HepG2 (cell line): ENCODE measurements around the gene CCM2. TPM values are rescaled to one million over a fixed set of nuclear protein-coding genes. Genes with fewer than 3 reads are reported as not detected.

Experiments
- ATAC-seq: fragments of 200-7000 bp; cut with Tn5 transposase; 3 replicates; pipeline ENCODE4 v1.9.1; 2020; ENCODE audit warnings: mild to moderate bottlenecking, moderate library complexity
- BruUV-seq: library from RNA; stranded (reverse); fragments of 400-500 nt; replicated peaks from 2 replicates; lab custom pipeline; 2021; lab: Mats Ljungman, UMichigan
- CTCF ChIA-PET: fragments of 300-600 bp; formaldehyde crosslinking; extraction: SDS; loops from one replicate; lab custom pipeline; 2021; ENCODE audit warnings: low total read pairs, inconsistent platforms, low intra/inter-chr PET ratio; lab: Yijun Ruan, JAX
- POLR2A ChIA-PET: fragments of 350-600 bp; sonication (Branson Sonifier 250); formaldehyde crosslinking; loops from one replicate; lab custom pipeline; 2020; ENCODE audit warnings: antibody characterized with exemption, inconsistent platforms; lab: Yijun Ruan, JAX
- DNase-seq: peaks from one replicate; pipeline ENCODE4 v3.0.0-alpha.2; 2015; ENCODE audit warnings: low spot score
- FAIRE-seq: peaks from 3 replicates; lab custom pipeline; 2011; peaks lifted over from hg19 to GRCh38; lab: Jason Lieb, UNC
- H2AFZ ChIP-seq: one replicate; pipeline ENCODE4 v1.6.1; 2011; ENCODE audit warnings: low read length, inconsistent platforms
- H3K27ac ChIP-seq: fragments of 300-600 bp; 3 replicates; pipeline ENCODE4 v1.8.0; 2011; ENCODE audit warnings: mixed run types, mild to moderate bottlenecking, mixed read lengths, low read length, inconsistent platforms; ENCODE audit not compliant: insufficient read depth; ENCODE audit errors: extremely low read length
- H3K27me3 ChIP-seq, 2 experiments: fragments of 200-600 bp in 1 of 2; 2 replicates in 1 of 2; 3 replicates in 1 of 2; pipeline versions ENCODE4 v1.6.0 to v1.8.0; 2011; ENCODE audit warnings: low read length in 2 of 2, mild to moderate bottlenecking in 2 of 2, moderate library complexity in 2 of 2, inconsistent platforms in 1 of 2; ENCODE audit not compliant: insufficient read depth in 2 of 2, control insufficient read depth in 1 of 2
- H3K36me3 ChIP-seq, 2 experiments: fragments of 200-600 bp in 1 of 2; replicated peaks in 1 of 2; 2 replicates in 1 of 2; 3 replicates in 1 of 2; pipeline versions ENCODE4 v1.5.1 to v1.8.0; 2011; ENCODE audit warnings: low read length in 2 of 2, inconsistent platforms in 1 of 2; ENCODE audit not compliant: insufficient read depth in 2 of 2, control insufficient read depth in 1 of 2
- H3K4me1 ChIP-seq: 2 replicates; pipeline ENCODE4 v1.5.1; 2012; ENCODE audit warnings: low read length, inconsistent platforms; ENCODE audit not compliant: insufficient read depth
- H3K4me2 ChIP-seq: 2 replicates; pipeline ENCODE4 v1.6.0; 2011; ENCODE audit warnings: low read depth, low read length, inconsistent platforms
- H3K4me3 ChIP-seq, 3 experiments: fragments of 200-600 bp in 1 of 3; sonication (generic), shearing (Covaris generic) in 1 of 3; replicated peaks in 1 of 3; 2 replicates each; pipeline ENCODE4 v1.5.1; 2011 to 2016; ENCODE audit warnings: low read length in 3 of 3, inconsistent platforms in 2 of 3, low read depth in 2 of 3, mild to moderate bottlenecking in 2 of 3, control low read depth in 1 of 3, mixed read lengths in 1 of 3; ENCODE audit not compliant: insufficient read depth in 1 of 3
- H3K79me2 ChIP-seq: one replicate; pipeline ENCODE4 v1.6.1; 2011; ENCODE audit warnings: low read length, inconsistent platforms; ENCODE audit not compliant: insufficient read depth
- H3K9ac ChIP-seq: 2 replicates; pipeline ENCODE4 v1.6.0; 2011; ENCODE audit warnings: mild to moderate bottlenecking, low read depth, low read length, inconsistent platforms; ENCODE audit not compliant: insufficient read depth
- H3K9me3 ChIP-seq: 2 replicates; pipeline ENCODE4 v1.5.1; 2012; ENCODE audit warnings: mild to moderate bottlenecking, low read length
- H4K20me1 ChIP-seq: 2 replicates; pipeline ENCODE4 v1.6.0; 2011; ENCODE audit warnings: inconsistent platforms, mild to moderate bottlenecking, low read length, moderate library complexity; ENCODE audit not compliant: insufficient read depth
- CHD4 ChIP-seq: fragments of 200-600 bp; sonication (generic); IDR thresholded peaks from 2 replicates; pipeline ENCODE4 v1.7.0; 2017; ENCODE audit warnings: mild to moderate bottlenecking, low read length, borderline replicate concordance
- CREM ChIP-seq, 2 experiments: sonication (generic) in 1 of 2; formaldehyde crosslinking in 1 of 2; IDR thresholded peaks; 2 replicates each; pipeline versions ENCODE4 v1.4.0 to v1.6.1; 2016 to 2020; ENCODE audit warnings: antibody characterized with exemption in 1 of 2, mild to moderate bottlenecking in 1 of 2, missing genetic modification reagents in 1 of 2
- ELF1 ChIP-seq: sonication (generic); formaldehyde crosslinking; IDR thresholded peaks from 2 replicates; pipeline ENCODE4 v1.4.0; 2020; ENCODE audit warnings: missing genetic modification reagents
- KDM4B ChIP-seq: sonication (generic); formaldehyde crosslinking; IDR thresholded peaks from 2 replicates; pipeline ENCODE4 v1.4.0; 2020; ENCODE audit warnings: missing genetic modification reagents
- KLF15 ChIP-seq: sonication (generic); formaldehyde crosslinking; IDR thresholded peaks from 2 replicates; pipeline ENCODE4 v1.8.1; 2023; ENCODE audit warnings: borderline replicate concordance, mild to moderate bottlenecking, inconsistent platforms, missing genetic modification reagents, mixed read lengths
- MAFG ChIP-seq: sonication (generic); formaldehyde crosslinking; IDR thresholded peaks from 2 replicates; pipeline ENCODE4 v1.5.1; 2020; ENCODE audit warnings: mild to moderate bottlenecking, missing genetic modification reagents
- MED13 ChIP-seq: sonication (generic); formaldehyde crosslinking; IDR thresholded peaks from 2 replicates; pipeline ENCODE4 v1.5.0; 2020; ENCODE audit warnings: missing genetic modification reagents
- MTA1 ChIP-seq: sonication (generic); formaldehyde crosslinking; IDR thresholded peaks from 2 replicates; pipeline ENCODE4 v1.4.0; 2020; ENCODE audit warnings: missing genetic modification reagents, mild to moderate bottlenecking, borderline replicate concordance
- PHF8 ChIP-seq: sonication (generic); formaldehyde crosslinking; IDR thresholded peaks from 2 replicates; pipeline ENCODE4 v1.5.0; 2020; ENCODE audit warnings: missing genetic modification reagents
- TCF12 ChIP-seq, 2 experiments: fragments of 450-650 bp in 1 of 2; sonication (generic) in 1 of 2; formaldehyde crosslinking in 1 of 2; IDR thresholded peaks; 2 replicates each; pipeline versions ENCODE4 v1.6.1 to v1.8.0; 2017 to 2022; ENCODE audit warnings: antibody characterized with exemption in 1 of 2, mild to moderate bottlenecking in 1 of 2, missing genetic modification reagents in 1 of 2, moderate library complexity in 1 of 2
- ZNF138 ChIP-seq: sonication (generic); formaldehyde crosslinking; IDR thresholded peaks from 2 replicates; pipeline ENCODE4 v1.5.0; 2020; ENCODE audit warnings: mild to moderate bottlenecking, low read depth, missing genetic modification reagents
- ZNF614 ChIP-seq: IDR thresholded peaks from 2 replicates; pipeline ENCODE4 v1.6.1; 2018; ENCODE audit warnings: missing biosample characterization, missing genetic modification reagents, inconsistent platforms, borderline replicate concordance
- ZSCAN25 ChIP-seq: sonication (generic); formaldehyde crosslinking; IDR thresholded peaks from 2 replicates; pipeline ENCODE4 v1.8.0; 2022; ENCODE audit warnings: mild to moderate bottlenecking, missing genetic modification reagents
- WGBS: methylation state at CpG from one replicate; pipeline ENCODE4 v1.1.6; 2017; ENCODE audit warnings: low lambda C conversion rate; 5-methylcytosine and 5-hydroxymethylcytosine counted together
- in situ Hi-C: cut with HindIII; loops from 2 replicates; pipeline ENCODE4 v1.10.0; 2017; ENCODE audit warnings: low pct_unique_long_range_greater_than_20kb; ENCODE audit not compliant: extremely low pct_ligation_motif_present
- intact Hi-C: fragments of 100-400 bp; cut with micrococcal nuclease; formaldehyde crosslinking; loops from one replicate; pipeline ENCODE4 v1.10.0; 2022; ENCODE audit not compliant: unreplicated experiment
- polyA plus RNA-seq, 8 experiments: library from polyadenylated mRNA; depleted of rRNA in 3 of 8; stranded (reverse) in 7 of 8; unstranded in 1 of 8; fragments of >200 nt; fragmentation: Illumina TruSeq in 4 of 8; extraction: Trizol in 4 of 8; gene quantifications; 2 replicates each; pipeline versions ENCODE4 v1.2.1 to v1.2.3, GENCODE V29; 2011 to 2016; ENCODE audit warnings: low read depth in 4 of 8, missing spikeins in 1 of 8, mixed read lengths in 1 of 8; ENCODE audit not compliant: insufficient read depth in 1 of 8
- total RNA-seq, 5 experiments: library from RNA; depleted of rRNA; stranded (reverse); fragments of >200 nt; fragmentation: Illumina TruSeq; extraction: Trizol; gene quantifications; 2 replicates each; pipeline ENCODE4 v1.2.3, GENCODE V29; 2016; ENCODE audit warnings: low read depth in 1 of 5
- TF ChIP-seq, protein P1 (sequence below): sonication (generic); formaldehyde crosslinking; IDR thresholded peaks from 2 replicates; pipeline ENCODE4 v1.4.0; 2020; ENCODE audit warnings: missing genetic modification reagents, low read depth, mild to moderate bottlenecking, borderline replicate concordance
- TF ChIP-seq, protein P2 (sequence below): sonication (generic); formaldehyde crosslinking; IDR thresholded peaks from 2 replicates; pipeline ENCODE4 v1.5.1; 2020; ENCODE audit warnings: mild to moderate bottlenecking, missing genetic modification reagents, moderate library complexity
- TF ChIP-seq, protein P3 (sequence below): sonication (generic); formaldehyde crosslinking; IDR thresholded peaks from 2 replicates; pipeline ENCODE4 v1.5.0; 2020; ENCODE audit warnings: missing genetic modification reagents, mild to moderate bottlenecking, borderline replicate concordance

CCM2 gene
- total and polyA plus RNA-seq, 2 of the 13 experiments (the other 11 are each of a cell fraction or from before 2014, with no cell fraction given): 13.7 to 15.8 TPM

DNA sequence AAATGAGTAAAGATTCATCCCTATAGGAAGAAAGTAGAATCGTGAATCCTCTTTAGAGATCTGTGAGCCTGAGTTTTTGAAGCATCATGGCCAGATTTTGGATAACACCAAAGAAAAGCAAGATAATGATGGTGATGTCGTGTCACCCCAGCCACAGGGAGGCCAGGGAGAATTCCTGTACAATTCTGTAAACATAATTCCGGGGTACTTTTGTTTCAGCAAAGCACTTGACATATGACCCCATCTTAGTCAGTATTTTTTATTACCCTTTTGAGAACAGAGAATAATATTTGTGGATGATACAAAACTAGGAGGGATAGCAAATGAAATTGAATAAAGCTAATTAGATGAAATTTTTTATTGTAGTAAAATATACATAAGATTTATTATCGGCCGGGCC, 55.0 kb downstream of the CCM2 start:
- no peak overlapping the region for H3K4me2 ChIP-seq
- no peak overlapping the region for H2AFZ ChIP-seq
- CTCF ChIA-PET: no interaction called here
- ATAC-seq (no peak), DNase-seq (no peak), FAIRE-seq (no peak)
- no peak overlapping the region for H3K4me3 ChIP-seq
- no TSS peak for BruUV-seq
- H3K27me3 ChIP-seq: no peaks in the 10 kb centered on the region
- no peaks in the 10 kb centered on the region for H3K4me1 ChIP-seq
- WGBS: 88% methylated on average over 5 of the region's 5 CpGs
- H3K9me3 ChIP-seq: no peaks in the 10 kb centered on the region
- in situ Hi-C loops (no loop called here), intact Hi-C loops (no loop called here)
- no peak overlapping the region for H3K27ac ChIP-seq
- no peak overlapping the region for H3K9ac ChIP-seq
- no peaks in the 10 kb centered on the region; a peak in 1 of 5 replicates for H3K36me3 ChIP-seq
- no peaks in the 10 kb centered on the region for H4K20me1 ChIP-seq
- POLR2A ChIA-PET: no interaction called here
- H3K79me2 ChIP-seq: no peaks in the 10 kb centered on the region
- TF ChIP-seq ZNF138 (CRISPR knock-in tag) (no peak), MAFG (CRISPR knock-in tag) (no peak), CHD4 (no peak), KLF15 (no peak), TCF12 (IDR thresholded peaks at IDR 0.05) (no peak), TCF12 (CRISPR knock-in tag; IDR thresholded peaks at IDR 0.05) (no peak), MTA1 (CRISPR knock-in tag) (no peak), ZNF614 (CRISPR knock-in tag) (no peak), CREM (IDR thresholded peaks at IDR 0.05) (no peak), CREM (CRISPR knock-in tag; IDR thresholded peaks at IDR 0.05) (no peak), KDM4B (CRISPR knock-in tag) (no peak), ELF1 (CRISPR knock-in tag) (no peak), MED13 (no peak), PHF8 (no peak), ZSCAN25 (CRISPR knock-in tag) (no peak)
- TF ChIP-seq, protein P1, sequence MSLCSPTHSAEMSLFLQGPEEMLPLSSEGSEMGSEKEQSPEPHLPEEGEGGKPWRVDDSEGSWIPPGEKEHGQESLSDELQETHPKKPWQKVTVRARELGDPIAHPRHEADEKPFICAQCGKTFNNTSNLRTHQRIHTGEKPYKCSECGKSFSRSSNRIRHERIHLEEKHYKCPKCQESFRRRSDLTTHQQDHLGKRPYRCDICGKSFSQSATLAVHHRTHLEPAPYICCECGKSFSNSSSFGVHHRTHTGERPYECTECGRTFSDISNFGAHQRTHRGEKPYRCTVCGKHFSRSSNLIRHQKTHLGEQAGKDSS (CRISPR knock-in tag): no peak
- TF ChIP-seq, protein P2, sequence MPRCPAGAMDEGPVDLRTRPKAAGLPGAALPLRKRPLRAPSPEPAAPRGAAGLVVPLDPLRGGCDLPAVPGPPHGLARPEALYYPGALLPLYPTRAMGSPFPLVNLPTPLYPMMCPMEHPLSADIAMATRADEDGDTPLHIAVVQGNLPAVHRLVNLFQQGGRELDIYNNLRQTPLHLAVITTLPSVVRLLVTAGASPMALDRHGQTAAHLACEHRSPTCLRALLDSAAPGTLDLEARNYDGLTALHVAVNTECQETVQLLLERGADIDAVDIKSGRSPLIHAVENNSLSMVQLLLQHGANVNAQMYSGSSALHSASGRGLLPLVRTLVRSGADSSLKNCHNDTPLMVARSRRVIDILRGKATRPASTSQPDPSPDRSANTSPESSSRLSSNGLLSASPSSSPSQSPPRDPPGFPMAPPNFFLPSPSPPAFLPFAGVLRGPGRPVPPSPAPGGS: no peak
- TF ChIP-seq, protein P3, sequence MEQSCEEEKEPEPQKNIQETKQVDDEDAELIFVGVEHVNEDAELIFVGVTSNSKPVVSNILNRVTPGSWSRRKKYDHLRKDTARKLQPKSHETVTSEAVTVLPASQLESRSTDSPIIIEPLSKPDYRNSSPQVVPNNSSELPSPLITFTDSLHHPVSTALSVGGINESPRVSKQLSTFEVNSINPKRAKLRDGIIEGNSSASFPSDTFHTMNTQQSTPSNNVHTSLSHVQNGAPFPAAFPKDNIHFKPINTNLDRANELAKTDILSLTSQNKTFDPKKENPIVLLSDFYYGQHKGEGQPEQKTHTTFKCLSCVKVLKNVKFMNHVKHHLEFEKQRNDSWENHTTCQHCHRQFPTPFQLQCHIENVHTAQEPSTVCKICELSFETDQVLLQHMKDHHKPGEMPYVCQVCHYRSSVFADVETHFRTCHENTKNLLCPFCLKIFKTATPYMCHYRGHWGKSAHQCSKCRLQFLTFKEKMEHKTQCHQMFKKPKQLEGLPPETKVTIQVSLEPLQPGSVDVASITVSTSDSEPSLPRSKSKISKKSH (CRISPR knock-in tag): no peak
